GM19397 (cell line): ENCODE measurements around the gene SLC6A7.

Experiments used
- ATAC-seq: cut with Tn5 transposase; IDR thresholded peaks from one replicate; pipeline ENCODE4 v1.9.1; 2021; ENCODE audit warnings: mild to moderate bottlenecking, moderate library complexity; ENCODE audit not compliant: unreplicated experiment

Gene SLC6A7

GRCh38 chr5:150189326-150189725 is 536 bp upstream of the SLC6A7 start:
- no peak for ATAC-seq

GRCh38 chr5:150190503-150190979 is 679 bp downstream of the SLC6A7 start:
- ATAC-seq: no peak

- ATAC-seq: no peak
Measured at GRCh38 chr5:150190987-150191386, 1.1 kb downstream of the SLC6A7 start.

- ATAC-seq: no peak
Measured at GRCh38 chr5:150192462-150192861, 2.6 kb downstream of the SLC6A7 start.

- ATAC-seq: no peak
Measured at GRCh38 chr5:150195736-150196485, 6.0 kb downstream of the SLC6A7 start.

- no peak for ATAC-seq
Measured at GRCh38 chr5:150196514-150196913, 6.7 kb downstream of the SLC6A7 start.

GRCh38 chr5:150196986-150197385 is 7.1 kb downstream of the SLC6A7 start:
- ATAC-seq: no peak

- no peak for ATAC-seq
Measured at GRCh38 chr5:150197476-150197875, 7.6 kb downstream of the SLC6A7 start.

GRCh38 chr5:150202501-150202900 is 12.6 kb downstream of the SLC6A7 start:
- ATAC-seq: no peak

- no peak for ATAC-seq
Measured at GRCh38 chr5:150203832-150204589, 14.1 kb downstream of the SLC6A7 start.

- no peak for ATAC-seq
Measured at GRCh38 chr5:150204590-150204960, 14.7 kb downstream of the SLC6A7 start.

- no peak for ATAC-seq
Measured at GRCh38 chr5:150206098-150206778, 16.4 kb downstream of the SLC6A7 start.

- no peak for ATAC-seq
Measured at GRCh38 chr5:150206779-150207115, 16.9 kb downstream of the SLC6A7 start.

- ATAC-seq: no peak
Measured at GRCh38 chr5:150208187-150209098, 18.6 kb downstream of the SLC6A7 start.

GRCh38 chr5:150209099-150209635 is 19.3 kb downstream of the SLC6A7 start:
- no peak for ATAC-seq

GRCh38 chr5:150210644-150211043 is 20.8 kb downstream of the SLC6A7 start:
- no peak for ATAC-seq

GRCh38 chr5:150211156-150212030 is 21.5 kb downstream of the SLC6A7 start:
- ATAC-seq: no peak

- ATAC-seq: no peak
Measured at GRCh38 chr5:150213530-150213929, 23.7 kb downstream of the SLC6A7 start.

GRCh38 chr5:150214289-150214688 is 24.4 kb downstream of the SLC6A7 start:
- no peak for ATAC-seq
